ENCODE data around the gene GTF2H4.

GTF2H4 gene

GRCh38 chr6:30876039-30876730, 31.8 kb upstream of the GTF2H4 start:
- no peak for TF ChIP-seq EZH2phosphoT487 (IDR thresholded peaks at IDR 0.05; ENCODE audit: borderline replicate concordance, low read length)
- no peak for TF ChIP-seq CTCF (IDR thresholded peaks at IDR 0.05; ENCODE audit: low read depth, low read length, poor library complexity, severe bottlenecking)
- Histone ChIP-seq H3K9me3 (ENCODE audit: control insufficient read depth, insufficient read depth, low read length) (no peaks in the 10 kb centered on the region; the same call in 1 of the 2 replicates), H3K36me3 (ENCODE audit: control insufficient read depth, low read length) (no peaks in the 10 kb centered on the region), H3K9me2 (replicated peaks; ENCODE audit: control insufficient read depth, low read length) (no peaks in the 10 kb centered on the region), H3K4me2 (ENCODE audit: low read length) (no peak overlapping the region), H3F3A (ENCODE audit: control insufficient read depth, insufficient read depth) (no peaks in the 10 kb centered on the region), H3K4me1 (ENCODE audit: control insufficient read depth, low read length) (peaks cover 20% of the 10 kb centered on the region), H4K20me1 (ENCODE audit: control insufficient read depth, insufficient read depth, low read depth, low read length) (no peaks in the 10 kb centered on the region), H3K79me2 (ENCODE audit: control insufficient read depth, low read length) (no peaks in the 10 kb centered on the region), H3K27ac (ENCODE audit: low read depth, low read length) (no peak overlapping the region), H3K4me3 (ENCODE audit: low read length) (no peak overlapping the region), H3K27me3 (ENCODE audit: control insufficient read depth, low read length) (no peaks in the 10 kb centered on the region)

GRCh38 chr6:30877419-30878262, 30.4 kb upstream of the GTF2H4 start:
- H4K20me1 ChIP-seq (ENCODE audit: control insufficient read depth, insufficient read depth, low read depth, low read length): no peaks in the 10 kb centered on the region
- H3K4me2 ChIP-seq (ENCODE audit: low read length): peak overlapping the region; percentile 20
- no peaks in the 10 kb centered on the region for H3K9me3 ChIP-seq (ENCODE audit: control insufficient read depth, insufficient read depth, low read length)
- peaks cover 34% of the 10 kb centered on the region for H3K4me1 ChIP-seq (ENCODE audit: control insufficient read depth, low read length)
- no peaks in the 10 kb centered on the region for H3K9me2 ChIP-seq (replicated peaks; ENCODE audit: control insufficient read depth, low read length)
- peak; percentile 98 for TF ChIP-seq CTCF (IDR thresholded peaks at IDR 0.05; ENCODE audit: low read depth, low read length, poor library complexity, severe bottlenecking)
- no peak for TF ChIP-seq EZH2phosphoT487 (IDR thresholded peaks at IDR 0.05; ENCODE audit: borderline replicate concordance, low read length)
- no peaks in the 10 kb centered on the region for H3K36me3 ChIP-seq (ENCODE audit: control insufficient read depth, low read length)
- H3F3A ChIP-seq (ENCODE audit: control insufficient read depth, insufficient read depth): no peaks in the 10 kb centered on the region
- H3K4me3 ChIP-seq (ENCODE audit: low read length): no peak overlapping the region
- no peaks in the 10 kb centered on the region for H3K79me2 ChIP-seq (ENCODE audit: control insufficient read depth, low read length)
- H3K27ac ChIP-seq (ENCODE audit: low read depth, low read length): no peak overlapping the region
- H3K27me3 ChIP-seq (ENCODE audit: control insufficient read depth, low read length): no peaks in the 10 kb centered on the region

GRCh38 chr6:30879684-30880427, 28.2 kb upstream of the GTF2H4 start:
- TF ChIP-seq EZH2phosphoT487 (IDR thresholded peaks at IDR 0.05; ENCODE audit: borderline replicate concordance, low read length) (no peak), CTCF (IDR thresholded peaks at IDR 0.05; ENCODE audit: low read depth, low read length, poor library complexity, severe bottlenecking) (no peak)
- H3K9me3 ChIP-seq (ENCODE audit: control insufficient read depth, insufficient read depth, low read length): no peaks in the 10 kb centered on the region
- H3K4me3 ChIP-seq (ENCODE audit: low read length): no peak overlapping the region
- peaks cover under 1% of the 10 kb centered on the region for H3K79me2 ChIP-seq (ENCODE audit: control insufficient read depth, low read length)
- H3K4me2 ChIP-seq (ENCODE audit: low read length): no peak overlapping the region
- no peak overlapping the region for H3K27ac ChIP-seq (ENCODE audit: low read depth, low read length)
- H3K9me2 ChIP-seq (replicated peaks; ENCODE audit: control insufficient read depth, low read length): no peaks in the 10 kb centered on the region
- H3K27me3 ChIP-seq (ENCODE audit: control insufficient read depth, low read length): no peaks in the 10 kb centered on the region
- peaks cover 48% of the 10 kb centered on the region for H3K4me1 ChIP-seq (ENCODE audit: control insufficient read depth, low read length)
- peaks cover 10% of the 10 kb centered on the region for H3F3A ChIP-seq (ENCODE audit: control insufficient read depth, insufficient read depth)
- H3K36me3 ChIP-seq (ENCODE audit: control insufficient read depth, low read length): no peaks in the 10 kb centered on the region
- H4K20me1 ChIP-seq (ENCODE audit: control insufficient read depth, insufficient read depth, low read depth, low read length): no peaks in the 10 kb centered on the region
